Forelimb muscle (tissue), 1 donor: Measurements from ENCODE around the gene SLC39A13. TPM values are rescaled to one million over a fixed set of nuclear protein-coding genes. Genes with fewer than 3 reads are reported as not detected.
A peak's percentile ranks its signal among the peaks of the same experiment; 100 is the strongest.

ENCODE experiments used
- DNase-seq: peaks from one replicate; pipeline ENCODE4 v3.0.0-alpha.2; 2013; ENCODE audit warnings: low read depth
- polyA plus RNA-seq: library from polyadenylated mRNA; unstranded; fragments of 120-200 nt; gene quantifications from one replicate; pipeline ENCODE4 v1.2.1, GENCODE V29; 2013; ENCODE audit not compliant: insufficient read length

Gene SLC39A13
- polyA plus RNA-seq, 1 donor, result 35.3 TPM

- no peak for DNase-seq
These were observed 45.0 kb downstream of the SLC39A13 start for GRCh38 chr11:47453365-47453764.

GRCh38 chr11:47454258-47454671, 45.9 kb downstream of the SLC39A13 start:
- peak; percentile 65 for DNase-seq

- no peak for DNase-seq
These were observed 52.3 kb downstream of the SLC39A13 start for GRCh38 chr11:47460571-47461235.

- DNase-seq, result no peak
These were observed 53.5 kb downstream of the SLC39A13 start for GRCh38 chr11:47461876-47462275.

GRCh38 chr11:47464483-47464882, 56.1 kb downstream of the SLC39A13 start:
- DNase-seq, result no peak

Other genes with a start within 250 kb of the SLC39A13 start
- gene ARFGAP2, start 231.7 kb upstream of the SLC39A13 start, polyA plus RNA-seq, result 88.0 TPM
- gene PACSIN3, start 222.2 kb upstream of the SLC39A13 start, polyA plus RNA-seq, result 250 TPM
- gene DDB2, start 193.6 kb upstream of the SLC39A13 start, polyA plus RNA-seq, result 12.7 TPM
- 20.9 TPM for gene ACP2, start 159.8 kb upstream of the SLC39A13 start, polyA plus RNA-seq
- gene NR1H3, start 150.6 kb upstream of the SLC39A13 start, polyA plus RNA-seq, result 16.2 TPM
- gene MADD, start 138.5 kb upstream of the SLC39A13 start, polyA plus RNA-seq, result 31.6 TPM
- gene MYBPC3, start 55.9 kb upstream of the SLC39A13 start, polyA plus RNA-seq, result 0.75 TPM
- 6.7 TPM for gene SPI1, start 30.0 kb upstream of the SLC39A13 start, polyA plus RNA-seq
- 123 TPM for gene PSMC3, start 17.8 kb downstream of the SLC39A13 start, polyA plus RNA-seq
- 93.1 TPM for gene RAPSN, start 40.5 kb downstream of the SLC39A13 start, polyA plus RNA-seq
- gene CELF1, start 144.5 kb downstream of the SLC39A13 start, polyA plus RNA-seq, result 68.6 TPM
- gene PTPMT1, start 157.0 kb downstream of the SLC39A13 start, polyA plus RNA-seq, result 27.1 TPM
- gene KBTBD4, start 170.4 kb downstream of the SLC39A13 start, polyA plus RNA-seq, result 12.8 TPM
- 95.7 TPM for gene NDUFS3, start 170.5 kb downstream of the SLC39A13 start, polyA plus RNA-seq
- gene FAM180B, start 178.1 kb downstream of the SLC39A13 start, polyA plus RNA-seq, result 2.6 TPM
- 9.1 TPM for gene C1QTNF4, start 185.8 kb downstream of the SLC39A13 start, polyA plus RNA-seq
- gene MTCH2, start 234.0 kb downstream of the SLC39A13 start, polyA plus RNA-seq, result 76.6 TPM